Activated CD4-positive, alpha-beta T cell treated with anti-CD3 and anti-CD28 coated beads, Interleukin-2, amount 50 U/mL, for 24 hours (primary cell): ENCODE data around the gene FHIP1B.
"Not testable (repeated sequence)": the region's sequence is repeated elsewhere in the genome, so short reads cannot be mapped to it uniquely, and the experiment has no call there.

Source experiments
- DNase-seq, 2 donors: peaks; one replicate each; pipeline ENCODE4 v3.0.0-alpha.2; 2020; ENCODE audit warnings: low read depth in 1 of 2, low spot score in 1 of 2

Gene FHIP1B

DNA sequence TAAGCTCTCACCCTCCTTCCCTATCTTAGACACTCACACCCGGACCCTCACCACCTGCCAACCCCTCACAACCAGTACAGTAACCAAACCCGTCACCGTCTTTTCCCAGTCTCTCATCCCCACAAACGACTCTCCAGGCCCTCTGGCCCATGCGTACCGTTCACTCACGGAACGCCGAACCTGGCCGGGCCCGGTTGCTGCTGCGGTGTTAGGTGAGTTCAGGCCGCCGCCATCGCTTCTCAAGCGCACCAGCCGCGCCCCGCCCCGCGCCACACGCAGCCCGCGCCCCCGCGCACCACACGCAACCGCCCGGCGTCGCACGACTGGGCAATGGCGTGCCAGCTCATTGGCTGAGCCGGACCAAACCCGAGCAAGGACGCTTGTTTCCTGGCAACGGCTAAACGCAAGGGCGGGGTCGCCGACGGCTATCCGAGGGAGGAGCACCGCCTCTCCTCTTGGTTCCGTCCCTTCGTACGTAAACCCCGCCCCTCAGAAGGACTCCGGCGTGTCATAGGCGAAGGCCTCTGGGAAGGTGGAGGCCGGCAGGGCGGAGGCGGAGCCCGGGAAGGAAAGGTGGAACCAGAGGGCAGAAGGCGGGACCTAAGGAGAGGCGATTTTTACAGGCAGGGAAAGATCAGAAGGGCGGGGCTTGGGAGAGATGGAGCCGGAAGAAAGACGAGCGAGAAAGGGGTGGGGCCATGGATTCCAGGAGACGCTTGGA, at the start of gene FHIP1B:
Gene FHIP1B (minus strand): TSS at position 250 of the 721 bp plus-strand sequence. CDS start 10,120 bp downstream, outside the sequence.
- DNase-seq = peak; percentile 96 to 99

DNA sequence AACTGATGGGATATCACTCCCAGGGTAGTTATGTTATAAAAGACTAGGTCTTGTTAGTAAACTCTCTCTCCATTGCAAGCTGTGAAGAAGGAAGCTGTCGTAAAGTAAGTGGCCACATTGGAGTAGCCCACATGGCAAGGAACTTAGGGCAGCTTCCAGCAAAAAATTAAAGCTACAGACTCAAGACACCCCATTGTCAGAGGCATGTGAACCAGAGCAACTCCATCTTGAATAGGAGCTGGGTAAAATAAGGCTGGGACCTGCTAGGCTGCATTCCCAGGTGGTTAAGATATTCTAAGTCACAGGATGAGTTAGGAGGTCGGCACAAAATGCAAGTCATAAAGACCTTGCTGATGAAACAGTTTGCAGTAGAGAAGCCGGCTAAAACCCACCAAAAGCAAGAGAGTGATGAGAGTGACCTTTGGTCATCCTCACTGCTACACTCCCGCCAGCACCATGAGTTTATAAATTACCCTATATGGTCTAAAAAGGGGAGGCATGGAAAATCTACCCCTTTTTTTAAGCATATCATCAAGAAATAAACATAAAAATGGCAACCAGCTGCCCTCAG, 49.1 kb upstream of the FHIP1B start:
- DNase-seq = no peak

DNA sequence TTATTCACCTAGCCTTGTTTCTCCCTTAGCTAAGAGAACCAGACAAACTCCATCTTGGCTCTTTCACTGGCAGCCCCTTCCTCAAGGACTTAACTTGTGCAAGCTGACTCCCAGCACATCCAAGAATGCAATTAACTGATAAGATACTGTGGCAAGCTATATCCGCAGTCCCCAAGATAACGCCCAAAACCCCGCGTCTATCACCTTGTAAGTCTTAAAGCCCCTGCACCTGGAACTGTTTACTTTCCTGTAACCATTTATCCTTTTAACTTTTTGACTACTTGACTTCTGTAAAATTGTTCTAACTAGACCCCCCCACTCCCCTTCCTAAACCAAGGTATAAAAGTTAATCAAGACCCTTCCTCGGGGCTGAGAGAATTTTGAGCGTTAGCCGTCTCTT, 46.4 kb upstream of the FHIP1B start:
- DNase-seq = not testable (repeated sequence)

DNA sequence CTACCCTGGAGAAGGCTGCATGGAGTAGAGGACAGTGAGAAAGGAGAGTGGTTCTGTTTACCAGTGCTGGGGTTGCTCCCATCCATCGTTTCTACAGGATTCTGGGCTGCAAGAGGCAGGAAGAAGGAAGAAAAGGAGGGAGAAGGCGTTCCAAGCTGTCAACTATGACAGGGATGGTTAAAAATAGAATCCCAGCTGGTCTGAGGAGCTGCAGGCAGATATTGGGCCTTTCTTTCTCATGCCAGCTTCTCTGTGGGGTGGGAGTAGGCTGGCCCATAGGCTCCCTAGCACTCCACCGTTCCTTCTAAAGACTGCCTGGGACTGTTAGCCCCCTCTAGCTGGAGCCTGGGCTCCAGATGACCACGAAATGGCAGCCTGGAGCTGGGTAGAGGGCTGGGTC, 38.8 kb upstream of the FHIP1B start:
- DNase-seq = no peak

DNA sequence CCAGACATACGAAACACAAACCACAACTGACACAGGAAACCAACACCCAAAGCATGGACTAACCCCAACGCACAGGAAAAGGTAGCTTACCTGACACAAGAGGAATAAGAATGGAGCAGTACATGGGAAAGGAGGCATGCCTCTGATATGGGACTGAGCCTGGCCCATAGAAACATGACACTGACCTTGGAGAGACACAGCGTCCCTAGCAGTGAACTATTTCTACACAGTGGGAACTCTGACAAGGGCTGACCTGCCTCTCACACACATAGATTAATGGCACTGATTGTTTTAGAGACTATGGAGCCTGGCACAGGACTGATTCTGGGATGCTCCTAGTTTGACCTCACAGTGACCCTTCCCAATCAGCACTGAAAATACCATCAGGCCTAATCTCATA, 37.2 kb upstream of the FHIP1B start:
- no peak for DNase-seq

DNA sequence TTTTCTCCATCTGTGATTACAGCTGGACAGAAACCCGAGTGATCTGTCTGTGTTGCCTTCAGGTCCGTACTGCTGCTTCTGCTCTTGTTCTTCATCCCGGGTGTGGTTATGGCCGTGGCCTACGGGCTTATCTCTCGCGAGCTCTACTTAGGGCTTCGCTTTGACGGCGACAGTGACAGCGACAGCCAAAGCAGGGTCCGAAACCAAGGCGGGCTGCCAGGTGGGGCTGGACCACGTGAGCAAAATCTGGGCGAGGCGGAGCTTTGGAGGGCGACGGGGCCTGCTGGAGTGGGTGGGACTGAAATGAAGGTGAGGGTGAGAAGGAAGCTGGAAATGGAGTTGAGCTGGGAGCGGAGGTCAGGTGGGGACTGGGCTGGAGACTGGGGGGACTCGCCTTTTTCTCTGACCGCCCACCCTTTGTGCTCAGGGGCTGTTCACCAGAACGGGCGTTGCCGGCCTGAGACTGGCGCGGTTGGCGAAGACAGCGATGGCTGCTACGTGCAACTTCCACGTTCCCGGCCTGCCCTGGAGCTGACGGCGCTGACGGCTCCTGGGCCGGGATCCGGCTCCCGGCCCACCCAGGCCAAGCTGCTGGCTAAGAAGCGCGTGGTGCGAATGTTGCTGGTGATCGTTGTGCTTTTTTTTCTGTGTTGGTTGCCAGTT, 36.3 kb upstream of the FHIP1B start:
- no peak for DNase-seq

DNA sequence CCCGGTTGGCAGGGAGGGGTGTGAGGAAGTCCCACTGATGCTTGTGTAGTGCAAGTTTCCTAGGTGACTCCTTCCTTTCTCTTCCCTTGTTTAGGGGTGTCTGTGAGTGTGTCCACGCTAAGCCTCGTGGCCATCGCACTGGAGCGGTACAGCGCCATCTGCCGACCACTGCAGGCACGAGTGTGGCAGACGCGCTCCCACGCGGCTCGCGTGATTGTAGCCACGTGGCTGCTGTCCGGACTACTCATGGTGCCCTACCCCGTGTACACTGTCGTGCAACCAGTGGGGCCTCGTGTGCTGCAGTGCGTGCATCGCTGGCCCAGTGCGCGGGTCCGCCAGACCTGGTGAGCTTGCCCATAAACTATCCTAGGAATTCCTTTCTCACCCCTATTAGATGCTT, 35.6 kb upstream of the FHIP1B start:
- no peak for DNase-seq

DNA sequence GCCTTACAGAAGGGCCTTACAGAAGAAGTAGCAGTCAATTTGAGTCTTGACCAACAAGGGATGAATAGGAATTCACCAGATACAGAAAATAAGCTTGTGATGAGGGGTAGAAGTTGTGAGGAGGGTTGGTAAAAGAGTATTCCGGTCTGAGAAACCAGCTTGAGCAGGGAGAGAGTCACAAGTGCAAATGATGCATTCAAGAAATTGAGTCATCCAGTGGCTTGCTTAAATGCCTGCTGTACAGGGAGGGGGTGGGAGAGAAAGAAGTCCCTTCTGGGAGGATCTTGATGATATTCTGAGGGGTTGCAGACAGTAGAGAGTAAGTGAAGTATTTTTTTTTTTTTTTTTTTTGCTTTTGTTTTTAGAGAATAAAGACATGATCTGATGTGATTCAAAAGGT, 34.4 kb upstream of the FHIP1B start:
- DNase-seq = no peak

DNA sequence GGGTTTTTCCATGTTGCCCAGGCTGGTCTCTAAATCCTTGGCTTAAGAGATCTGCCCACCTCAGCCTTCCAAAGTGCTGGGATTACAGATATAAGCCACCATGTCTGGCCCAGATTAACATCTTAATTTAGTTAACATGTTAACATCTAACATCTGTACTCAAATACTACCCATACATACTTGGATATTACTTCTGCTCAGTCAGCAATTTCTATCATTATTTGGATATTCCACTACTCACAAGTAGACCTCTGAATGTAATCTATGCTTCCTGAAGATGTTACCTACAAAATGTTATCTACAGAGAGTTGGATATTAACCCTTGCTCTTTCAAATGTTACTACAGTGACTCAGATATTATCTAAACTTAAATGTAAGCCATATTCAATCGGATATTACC, 29.2 kb upstream of the FHIP1B start:
- DNase-seq = no peak

DNA sequence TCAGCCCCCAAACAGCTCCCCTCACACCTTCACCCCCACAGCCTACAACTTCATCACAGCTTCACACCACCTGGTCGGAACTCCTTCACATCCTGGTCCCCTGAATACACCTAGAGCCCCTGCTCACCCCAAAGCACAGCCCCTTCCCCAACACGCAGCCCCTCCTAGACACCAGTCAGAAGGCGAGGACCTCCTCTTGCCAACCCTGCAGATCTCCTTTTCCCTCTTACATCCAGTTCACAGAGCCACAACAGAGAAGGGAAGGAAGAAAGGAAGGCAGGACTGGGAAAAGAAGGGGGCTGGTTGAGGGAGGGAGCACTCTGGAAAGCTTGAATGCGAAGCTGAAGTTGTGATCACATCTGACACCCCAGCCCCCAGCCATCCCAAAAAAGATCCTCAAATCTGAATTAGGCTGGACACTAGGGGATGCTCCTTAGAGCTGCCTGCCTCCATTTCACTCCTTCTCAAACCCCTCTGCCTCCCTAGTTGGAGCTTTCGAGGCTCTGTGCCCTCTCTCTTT, 25.8 kb upstream of the FHIP1B start:
- no peak for DNase-seq

DNA sequence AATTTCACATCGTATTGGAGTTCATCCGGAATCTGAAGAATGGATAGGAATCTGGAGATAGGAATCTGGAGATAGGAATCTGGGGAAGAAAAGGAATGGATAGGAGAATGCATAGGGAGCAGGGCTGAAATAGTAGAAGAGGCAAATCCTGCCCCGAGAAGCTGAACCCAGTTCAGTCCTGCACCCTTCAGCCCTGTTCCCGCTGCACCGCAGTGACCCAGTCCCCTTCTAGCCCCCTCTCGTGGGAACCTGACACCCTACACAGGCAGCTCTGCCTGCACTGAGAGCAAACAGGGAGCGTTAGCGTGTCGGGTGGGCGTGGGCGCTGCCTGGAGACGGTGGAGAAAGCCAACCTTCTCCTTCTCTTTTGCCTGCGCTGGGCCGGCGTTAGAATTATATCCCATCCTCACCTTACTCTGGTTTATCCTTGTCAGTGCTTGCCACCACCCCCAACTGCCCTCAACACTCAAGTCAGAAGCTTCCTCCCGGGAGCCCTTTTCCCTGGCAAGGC, 24.2 kb upstream of the FHIP1B start:
- no peak for DNase-seq

DNA sequence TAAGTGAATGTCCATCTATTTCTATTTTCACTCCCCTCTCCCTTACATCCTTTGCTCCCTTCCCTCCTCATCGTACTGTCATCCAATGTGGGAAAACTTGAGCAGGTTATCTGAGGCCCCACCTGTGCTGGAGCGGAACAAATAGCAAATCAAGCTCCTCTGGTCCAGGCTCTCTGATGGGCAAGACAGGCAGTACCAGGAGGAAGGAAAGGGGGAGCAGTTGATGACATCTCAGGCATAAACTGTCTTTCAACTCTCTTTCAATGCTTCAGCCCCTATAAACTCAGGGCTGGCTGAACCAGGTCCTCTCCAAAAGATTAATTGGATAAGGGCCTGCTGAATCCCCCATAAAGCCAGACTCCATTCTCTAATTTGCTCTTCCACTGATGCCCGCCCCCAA, 23.7 kb upstream of the FHIP1B start:
- DNase-seq = no peak

DNA sequence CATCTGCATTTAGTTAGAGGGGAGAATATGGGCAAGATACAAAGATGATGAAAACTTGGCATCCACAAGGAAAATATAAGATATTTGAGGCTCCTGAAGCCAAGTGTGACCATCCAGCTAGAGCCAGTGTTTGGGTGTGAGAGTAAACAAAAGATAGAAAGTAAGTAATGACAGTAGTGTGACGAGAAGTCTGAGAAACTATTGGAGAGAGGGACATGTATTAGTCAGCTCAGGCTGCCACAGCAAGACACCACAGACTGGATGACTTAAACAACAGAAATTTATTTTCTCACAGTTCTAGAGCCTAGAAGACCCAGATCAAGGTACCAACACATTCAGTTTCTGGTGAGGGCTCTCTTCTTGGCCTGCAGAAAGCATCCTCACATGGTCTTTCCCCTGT, 18.8 kb upstream of the FHIP1B start:
- no peak for DNase-seq

DNA sequence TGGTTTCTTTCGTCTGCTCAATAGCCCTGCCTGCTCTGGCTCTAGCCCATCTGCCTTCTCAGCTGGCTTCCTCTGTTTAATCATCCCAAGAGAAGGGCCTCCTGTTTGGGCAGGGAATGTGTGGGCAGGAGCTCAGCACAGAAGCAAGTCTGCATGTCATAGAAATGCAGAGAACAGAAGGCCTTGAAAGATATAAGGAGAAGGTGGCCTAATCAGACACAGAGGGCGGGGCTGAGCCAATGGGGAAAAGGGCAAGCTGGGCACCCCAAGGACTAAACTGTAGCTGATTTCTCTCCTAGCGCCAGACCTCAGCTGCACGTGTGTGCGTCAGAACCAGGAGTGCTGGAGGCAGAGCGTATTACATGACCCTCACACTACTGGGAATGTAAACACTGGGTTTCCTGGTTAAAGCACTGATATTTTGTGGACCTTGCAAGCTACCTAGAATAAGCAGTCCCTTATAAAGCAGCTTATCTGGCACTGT, 17.6 kb upstream of the FHIP1B start:
- no peak for DNase-seq

DNA sequence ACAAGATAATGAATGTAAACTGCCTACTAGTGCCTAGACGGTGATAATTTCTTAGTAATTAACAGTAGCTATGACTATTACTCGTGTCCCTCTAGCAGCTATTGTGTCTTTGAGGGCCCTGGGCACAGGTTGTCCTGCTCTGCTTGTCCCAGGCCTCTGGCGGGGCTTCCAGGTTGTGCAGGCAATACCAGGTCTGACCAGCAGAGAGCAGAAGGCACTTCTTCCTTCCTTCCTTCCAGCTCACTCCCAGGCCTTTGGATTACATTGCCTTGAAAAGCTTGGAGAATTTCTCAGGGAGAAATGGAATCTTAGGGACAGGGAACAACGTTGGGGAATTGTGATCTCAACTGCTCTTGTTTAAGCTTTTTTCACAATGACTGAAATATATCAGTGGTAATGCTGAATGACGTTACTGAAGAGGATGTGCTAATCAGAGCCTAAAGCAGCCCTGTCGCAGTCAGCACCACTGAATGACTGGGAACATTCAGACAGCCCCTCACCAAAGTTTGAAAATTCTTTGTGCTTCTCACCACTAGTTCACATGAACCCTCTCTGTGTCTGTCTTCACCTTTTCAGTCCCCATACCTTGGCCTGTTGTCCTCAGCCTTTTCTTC, 16.8 kb upstream of the FHIP1B start:
- no peak for DNase-seq

DNA sequence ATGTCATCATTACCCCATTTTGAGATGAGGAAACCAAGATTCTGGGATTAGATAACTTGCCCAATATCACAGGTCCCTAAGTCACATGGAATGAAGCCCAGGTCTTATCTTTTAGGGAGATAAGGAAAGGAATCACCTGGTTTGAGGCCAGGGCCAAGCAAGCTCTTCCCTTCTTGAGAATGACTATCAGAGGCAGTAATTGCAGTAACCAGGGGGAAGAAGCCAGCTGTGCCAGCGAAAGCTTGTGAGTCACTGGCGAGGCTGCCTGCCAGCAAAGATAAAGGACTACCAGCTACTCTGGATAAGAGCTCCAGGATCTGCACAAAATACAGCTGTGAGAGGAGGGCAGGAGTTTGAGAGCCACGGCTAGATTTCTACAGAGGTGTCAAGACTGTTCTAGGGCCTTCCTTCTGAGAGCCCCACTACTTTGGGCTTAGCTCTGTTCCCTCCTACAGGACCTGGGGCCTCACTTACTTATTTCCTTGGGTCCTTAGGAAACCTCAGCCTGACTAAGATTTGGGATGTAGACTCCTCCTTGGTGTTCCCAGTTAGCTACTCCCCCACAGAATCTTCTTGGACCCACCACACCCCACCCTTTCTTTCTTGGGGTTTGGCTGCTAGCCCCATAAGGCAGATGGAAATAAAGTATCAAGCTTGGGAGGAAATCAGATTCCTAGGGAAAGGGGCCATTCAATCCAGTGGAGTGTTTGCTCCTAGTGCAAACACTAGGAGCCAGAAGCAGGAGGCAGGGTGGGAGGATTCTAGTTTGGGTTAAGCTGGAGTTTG, 15.5 kb upstream of the FHIP1B start:
- DNase-seq = no peak

DNA sequence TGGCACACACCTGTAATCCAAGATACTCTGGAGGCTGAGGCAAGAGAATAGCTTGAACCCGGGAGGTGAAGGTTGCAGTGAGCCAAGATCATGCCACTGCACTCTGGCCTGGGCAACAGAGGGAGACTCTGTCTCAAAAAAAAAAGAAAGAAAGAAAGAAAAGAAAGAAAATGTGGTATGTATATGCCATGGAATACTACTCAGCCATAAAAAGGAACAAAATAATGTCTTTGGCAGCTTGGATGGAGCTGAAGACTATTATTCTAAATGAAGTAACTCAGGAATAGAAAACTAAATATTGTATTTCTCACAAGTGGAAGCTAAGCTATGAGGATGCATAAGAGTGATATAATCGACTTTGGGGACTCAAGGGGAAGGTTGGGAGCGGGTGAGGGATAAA, 14.5 kb upstream of the FHIP1B start:
- not testable (repeated sequence) for DNase-seq

DNA sequence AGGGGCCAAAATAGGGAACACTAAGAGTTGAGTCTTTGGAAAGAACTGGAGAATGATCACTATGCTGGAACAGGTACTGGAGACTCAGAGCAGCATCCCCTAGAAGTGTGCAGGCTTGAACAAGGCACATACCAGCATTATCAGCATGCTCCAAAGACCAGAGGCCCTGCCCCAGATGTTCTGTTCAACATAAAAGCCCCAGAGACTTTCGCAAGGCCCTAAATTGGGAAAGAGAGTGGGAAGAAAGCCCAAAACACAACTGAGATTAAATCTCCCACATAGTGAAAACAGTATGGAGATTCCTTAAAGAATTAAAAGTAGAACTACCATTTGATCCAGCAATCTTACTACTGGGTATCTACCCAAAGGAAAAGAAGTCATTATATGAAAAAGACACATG, 13.8 kb upstream of the FHIP1B start:
- DNase-seq = no peak

DNA sequence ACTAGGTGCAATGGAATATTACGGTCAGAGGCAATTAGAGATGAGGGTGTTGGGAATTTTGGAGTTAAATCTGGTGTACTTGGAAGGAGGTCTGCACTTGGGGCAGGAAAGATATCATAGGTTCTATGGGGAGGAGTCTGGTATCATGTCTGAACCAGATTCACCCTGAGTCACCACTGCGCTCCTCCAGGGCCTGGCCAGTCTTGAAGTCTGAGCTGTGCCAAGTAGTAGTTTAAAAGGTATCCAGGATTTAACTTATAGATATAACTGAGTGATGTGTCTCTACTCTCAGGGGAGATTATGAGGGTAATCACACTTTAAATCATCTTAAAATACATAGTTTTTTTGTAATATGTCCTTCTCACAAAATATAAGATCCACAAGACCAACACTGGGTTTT, 11.1 kb upstream of the FHIP1B start:
- DNase-seq = no peak

DNA sequence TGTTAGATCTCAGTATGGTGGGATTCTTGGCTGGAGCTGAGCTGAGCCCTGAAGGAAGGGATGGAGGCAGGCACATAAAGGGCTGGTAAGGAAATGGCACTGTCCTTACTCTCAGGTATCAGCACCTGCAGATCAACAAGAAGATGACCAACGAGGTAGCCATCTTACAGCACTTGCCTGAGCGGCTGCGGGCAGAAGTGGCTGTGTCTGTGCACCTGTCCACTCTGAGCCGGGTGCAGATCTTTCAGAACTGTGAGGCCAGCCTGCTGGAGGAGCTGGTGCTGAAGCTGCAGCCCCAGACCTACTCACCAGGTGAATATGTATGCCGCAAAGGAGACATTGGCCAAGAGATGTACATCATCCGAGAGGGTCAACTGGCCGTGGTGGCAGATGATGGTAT, 6.9 kb upstream of the FHIP1B start:
- DNase-seq = no peak

DNA sequence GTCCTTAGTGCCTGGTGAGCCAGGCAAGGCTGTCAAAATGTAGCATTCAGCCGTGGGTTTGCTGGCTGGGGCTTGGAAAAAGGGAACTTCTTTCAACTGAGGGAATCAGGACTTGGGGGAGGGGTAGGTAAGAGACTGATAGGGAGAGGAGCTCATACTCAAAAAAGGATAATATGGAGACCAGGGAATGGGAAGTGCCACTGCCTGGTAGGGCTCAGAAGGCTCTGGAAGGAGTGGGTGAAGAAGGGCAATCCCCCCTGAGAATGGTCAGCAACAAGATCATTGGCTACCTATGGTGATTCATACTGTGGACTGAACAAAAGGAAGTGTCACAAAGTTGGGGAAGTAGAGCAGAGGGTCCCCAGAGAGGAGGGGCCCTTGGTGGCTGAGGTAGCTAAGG, 6.3 kb upstream of the FHIP1B start:
- DNase-seq = no peak
